Measurements from ENCODE around the gene LRRC51. TPM values are rescaled to one million over a fixed set of nuclear protein-coding genes. Genes with fewer than 3 reads are reported as not detected.
A peak's percentile ranks its signal among the peaks of the same experiment; 100 is the strongest.

The LRRC51 gene, protein sequence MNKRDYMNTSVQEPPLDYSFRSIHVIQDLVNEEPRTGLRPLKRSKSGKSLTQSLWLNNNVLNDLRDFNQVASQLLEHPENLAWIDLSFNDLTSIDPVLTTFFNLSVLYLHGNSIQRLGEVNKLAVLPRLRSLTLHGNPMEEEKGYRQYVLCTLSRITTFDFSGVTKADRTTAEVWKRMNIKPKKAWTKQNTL
- total RNA-seq: 3.4 and 7.8 TPM in 2 replicates

DNA sequence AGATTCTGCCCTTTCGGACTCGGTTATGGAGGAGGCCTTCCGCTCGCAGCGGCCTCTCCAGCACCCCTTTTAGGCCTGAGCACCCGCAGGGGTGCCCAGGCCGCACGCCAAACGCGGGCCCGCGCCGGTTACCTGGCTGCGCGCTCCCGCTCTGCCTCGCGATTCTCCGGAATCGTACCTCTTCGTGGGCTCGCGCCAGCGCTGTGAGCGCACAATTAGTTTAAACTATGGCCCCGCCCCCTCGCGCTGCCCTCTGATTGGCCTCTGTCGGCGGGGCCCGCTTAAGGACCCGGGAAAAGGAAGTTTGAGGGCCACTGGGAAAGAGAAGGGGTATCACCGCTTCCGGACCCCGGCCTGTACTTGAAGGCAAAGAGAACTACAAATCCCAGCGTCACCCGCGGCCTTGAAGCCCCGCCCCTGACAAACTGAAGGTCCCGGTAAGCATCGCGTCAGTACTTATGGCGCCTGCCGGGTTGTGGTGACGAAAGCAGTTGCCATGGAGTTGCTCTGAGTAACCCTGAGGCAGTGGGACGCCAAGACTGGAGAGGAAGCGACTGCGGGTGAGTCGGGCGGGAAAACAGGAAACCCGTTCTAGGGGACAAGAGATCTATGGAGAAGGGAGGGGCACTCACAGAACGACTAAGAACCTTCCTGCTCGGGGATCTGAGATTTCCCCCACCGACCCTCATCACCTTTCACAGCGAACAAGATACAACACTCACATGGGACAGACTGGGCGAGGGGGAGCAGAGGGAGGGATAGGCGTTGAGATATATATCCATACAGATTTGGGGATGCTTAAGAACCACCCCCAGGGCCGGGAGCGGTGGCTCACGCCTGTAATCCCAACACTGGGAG lies at the start of gene LRRC51, which contains the start of gene NUMA1:
LRRC51 (plus strand) TSS at position 525 of the 858 bp plus-strand sequence. CDS start 8,234 bp downstream, outside the sequence.
NUMA1 (minus strand) TSS at position 217 of the 858 bp plus-strand sequence. CDS start 44,599 bp downstream, outside the sequence.
- peak; percentile 100 for DNase-seq (ENCODE audit: extremely low read depth, low read depth, low spot score)

DNA sequence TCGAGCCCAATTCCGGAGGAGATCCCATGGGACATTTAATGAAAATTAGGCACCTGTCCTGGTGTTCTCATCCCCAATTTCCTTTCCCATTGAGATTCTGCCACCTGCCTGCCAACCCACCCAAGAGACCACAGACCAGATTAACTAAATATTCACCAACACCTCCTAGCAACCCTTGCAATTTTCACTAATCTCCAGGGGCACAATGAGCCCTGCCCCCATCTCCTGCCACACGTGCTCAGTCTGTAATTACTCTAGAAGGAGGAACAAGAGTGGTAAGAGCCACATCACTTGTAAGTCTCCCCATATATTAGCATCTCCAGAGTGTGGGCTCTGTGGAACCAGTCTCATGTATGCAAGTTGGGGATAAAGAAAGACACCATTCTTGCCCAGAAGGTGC lies 44.0 kb upstream of the LRRC51 start:
- no peak for DNase-seq (ENCODE audit: extremely low read depth, low read depth, low spot score)

DNA sequence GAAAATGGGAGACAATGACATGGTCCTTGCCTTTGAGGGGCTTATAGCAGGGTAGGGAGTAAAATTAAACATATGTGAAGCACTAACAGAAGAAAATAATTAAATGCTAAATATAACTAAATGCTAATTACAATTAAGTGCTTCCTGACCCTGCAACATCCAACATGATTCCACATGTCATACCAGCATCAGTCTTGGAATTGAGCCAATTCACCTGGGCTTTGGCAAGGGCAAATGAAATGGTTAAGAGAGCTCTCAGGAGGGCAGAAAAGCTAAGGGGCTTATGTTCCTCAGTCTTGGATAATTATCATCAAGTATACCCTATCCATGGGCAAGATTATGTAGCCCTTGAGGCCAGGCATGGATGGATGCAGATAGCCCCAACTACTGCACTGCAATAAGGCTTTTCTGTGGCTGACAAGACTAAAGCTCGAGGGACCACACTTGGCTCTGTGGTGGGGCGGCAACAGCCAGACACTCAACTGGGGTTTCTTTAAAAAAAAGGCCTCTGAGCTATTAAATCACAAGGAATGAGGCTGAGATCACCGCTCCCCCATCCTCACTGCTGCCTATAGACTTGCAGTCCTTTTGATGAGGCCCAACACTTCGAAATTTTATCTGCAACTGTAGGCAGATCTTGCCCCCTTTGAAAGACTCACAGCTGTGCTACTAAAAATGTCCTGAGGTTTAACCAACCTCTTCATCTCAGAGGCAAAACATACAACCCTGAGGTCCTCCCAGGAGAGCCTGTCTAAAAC lies 42.9 kb upstream of the LRRC51 start:
- no peak for DNase-seq (ENCODE audit: extremely low read depth, low read depth, low spot score)

DNA sequence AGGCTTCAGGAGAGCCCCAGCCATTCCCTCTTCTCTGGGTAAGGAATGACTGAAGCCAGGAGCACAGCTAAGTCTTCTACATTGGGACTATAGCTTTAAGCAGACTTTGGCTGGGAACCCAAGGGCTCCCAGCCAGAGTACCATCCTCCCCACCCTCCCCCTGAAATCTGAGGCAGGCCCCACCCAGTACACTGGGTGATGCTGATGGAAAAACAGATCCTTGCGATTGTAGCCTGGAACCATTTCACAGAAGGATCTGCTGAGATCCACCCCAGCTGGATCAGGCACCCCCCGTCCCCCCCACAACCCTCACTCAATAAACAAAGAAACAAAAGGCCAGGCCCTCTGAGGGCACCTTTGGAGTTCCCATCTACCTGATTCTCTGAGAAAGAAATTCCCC lies 42.2 kb upstream of the LRRC51 start:
- DNase-seq (ENCODE audit: extremely low read depth, low read depth, low spot score): no peak

DNA sequence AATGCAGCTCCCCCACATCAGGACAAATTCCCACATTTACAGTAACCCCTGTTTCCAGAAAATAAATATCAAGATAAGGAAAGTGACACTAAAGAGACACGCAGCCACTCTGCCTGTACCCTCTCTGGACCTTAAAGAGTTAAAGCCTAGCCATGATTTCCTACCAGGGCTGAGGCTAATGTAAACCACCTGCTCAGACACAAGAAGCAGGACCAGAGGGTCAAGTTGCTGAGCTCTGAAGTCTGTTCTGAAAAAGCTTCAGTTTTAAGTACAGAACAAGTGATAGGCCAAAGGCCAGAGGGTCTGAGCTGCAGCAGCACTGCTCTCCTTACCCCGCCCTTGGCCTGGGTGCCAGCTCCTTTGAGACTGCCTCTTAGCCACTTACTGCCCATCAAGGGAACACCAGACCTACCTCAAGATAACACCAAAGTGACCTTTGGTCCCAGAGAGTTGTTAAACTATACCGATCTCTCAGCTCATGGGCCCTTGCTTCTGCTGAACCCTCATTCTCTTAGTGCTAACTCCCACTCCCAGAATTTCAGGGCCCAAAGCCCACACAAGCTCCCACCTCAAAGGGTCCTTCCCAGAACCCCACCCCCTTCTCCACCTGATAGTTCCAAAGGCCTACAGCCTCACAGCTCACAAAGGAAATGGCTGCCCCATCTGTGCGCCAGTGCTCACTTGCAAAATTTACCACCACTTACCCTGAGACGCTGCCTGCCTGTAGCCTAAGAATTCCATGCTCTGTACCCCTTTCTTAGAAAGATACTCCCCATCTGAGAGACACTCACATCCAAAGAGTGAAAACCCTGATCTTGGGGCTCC lies 41.4 kb upstream of the LRRC51 start:
- no peak for DNase-seq (ENCODE audit: extremely low read depth, low read depth, low spot score)

DNA sequence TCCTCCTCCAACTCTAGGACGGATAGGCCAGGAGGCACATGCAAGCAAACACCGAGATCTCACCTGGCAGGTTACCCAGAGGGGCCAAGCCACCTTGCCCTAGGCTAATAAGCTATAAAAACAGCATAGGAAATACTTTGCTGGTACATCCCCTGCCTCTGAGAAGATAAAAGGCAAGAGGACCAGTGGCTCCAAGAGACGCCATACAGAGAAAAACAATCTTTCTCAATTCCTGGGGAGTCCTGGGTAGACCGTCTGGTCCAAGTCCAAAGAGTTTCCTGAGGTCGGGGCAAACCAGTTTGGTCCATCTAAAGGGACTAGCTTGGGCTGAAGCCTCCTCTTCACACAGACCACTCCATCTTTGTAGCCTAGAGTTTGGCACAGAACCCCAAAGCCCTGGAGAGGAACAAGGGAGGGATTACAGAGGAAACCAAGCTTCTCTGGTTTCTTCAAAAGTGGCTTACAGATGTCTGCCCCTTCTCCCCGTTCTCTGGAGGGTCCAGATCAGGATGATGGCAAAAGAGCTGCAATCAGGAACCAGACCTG lies 40.7 kb upstream of the LRRC51 start:
- DNase-seq (ENCODE audit: extremely low read depth, low read depth, low spot score): no peak

DNA sequence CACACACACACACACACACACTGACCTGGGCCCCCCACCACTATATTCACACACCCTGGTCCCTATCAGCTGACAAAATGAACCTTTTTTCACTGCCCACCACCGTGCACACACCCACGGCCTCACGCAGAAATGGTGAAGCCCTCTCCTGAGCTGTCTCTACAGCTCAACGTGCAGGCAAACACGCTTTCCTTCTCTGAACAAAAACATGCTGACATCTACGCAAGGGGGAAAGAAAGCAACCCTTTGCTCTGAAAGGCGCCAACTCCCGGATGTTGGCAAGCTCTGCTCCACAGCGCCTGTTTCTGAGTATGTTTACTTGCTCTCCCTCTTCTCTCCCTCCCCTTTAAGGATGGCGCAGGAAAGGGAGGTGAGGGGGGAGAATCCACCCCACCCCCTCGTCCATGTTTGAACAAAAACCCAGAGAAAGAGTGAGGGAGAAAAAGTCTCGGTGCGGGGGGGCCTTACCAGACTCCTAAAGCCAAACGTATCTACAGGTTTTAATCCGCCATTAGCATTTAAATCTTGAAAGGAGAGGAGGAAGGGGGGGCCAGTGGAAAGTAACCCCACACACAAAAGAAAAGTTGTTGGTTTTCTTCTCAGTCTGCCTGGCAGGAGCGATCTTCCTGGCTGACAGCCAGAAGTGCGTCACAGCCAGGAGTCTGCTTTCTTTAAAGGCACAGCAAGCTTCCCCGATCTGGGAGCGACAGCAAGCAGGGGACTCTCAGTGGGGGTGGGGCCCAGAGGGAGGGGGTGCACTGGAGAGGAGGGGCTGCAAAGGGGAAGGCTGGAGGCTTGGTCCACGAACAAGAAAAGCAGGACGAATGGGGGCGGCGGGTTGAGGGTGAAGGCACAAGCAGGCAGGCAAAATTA lies 39.9 kb upstream of the LRRC51 start:
- DNase-seq (ENCODE audit: extremely low read depth, low read depth, low spot score): peak; percentile 90

DNA sequence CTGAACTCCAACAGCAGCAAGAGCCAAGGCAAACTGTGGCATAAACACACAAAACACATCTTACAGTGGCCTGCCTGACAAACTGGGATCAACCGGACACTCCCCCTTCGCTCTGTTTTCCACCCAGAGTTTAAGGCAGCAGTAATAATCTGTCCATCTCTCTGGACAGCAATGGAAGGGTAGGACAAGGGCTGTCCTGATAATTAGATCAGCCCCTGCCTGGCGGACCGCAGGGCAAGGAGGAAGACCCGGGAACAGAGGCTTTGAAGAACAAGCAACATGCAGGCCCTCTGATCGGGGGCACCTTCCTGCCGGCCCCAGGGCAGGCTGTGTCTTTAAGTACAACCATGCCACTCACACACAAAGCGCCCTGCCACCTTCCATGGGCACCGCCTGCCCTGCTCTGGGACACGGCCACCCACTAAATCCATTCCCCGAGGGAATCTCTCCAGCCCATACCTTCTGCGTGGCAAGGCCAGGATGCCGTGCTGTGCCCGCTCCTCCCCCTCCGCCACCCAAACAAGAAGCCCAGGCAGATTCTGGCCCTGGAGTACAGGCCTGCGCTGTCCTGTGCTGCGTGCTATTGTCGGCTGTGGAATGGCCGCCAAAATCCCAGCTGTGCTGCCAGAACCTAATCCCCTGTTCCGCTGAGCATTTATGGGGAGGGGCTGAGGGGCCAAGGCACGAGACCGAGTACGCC lies 39.1 kb upstream of the LRRC51 start:
- DNase-seq (ENCODE audit: extremely low read depth, low read depth, low spot score): peak; percentile 36

DNA sequence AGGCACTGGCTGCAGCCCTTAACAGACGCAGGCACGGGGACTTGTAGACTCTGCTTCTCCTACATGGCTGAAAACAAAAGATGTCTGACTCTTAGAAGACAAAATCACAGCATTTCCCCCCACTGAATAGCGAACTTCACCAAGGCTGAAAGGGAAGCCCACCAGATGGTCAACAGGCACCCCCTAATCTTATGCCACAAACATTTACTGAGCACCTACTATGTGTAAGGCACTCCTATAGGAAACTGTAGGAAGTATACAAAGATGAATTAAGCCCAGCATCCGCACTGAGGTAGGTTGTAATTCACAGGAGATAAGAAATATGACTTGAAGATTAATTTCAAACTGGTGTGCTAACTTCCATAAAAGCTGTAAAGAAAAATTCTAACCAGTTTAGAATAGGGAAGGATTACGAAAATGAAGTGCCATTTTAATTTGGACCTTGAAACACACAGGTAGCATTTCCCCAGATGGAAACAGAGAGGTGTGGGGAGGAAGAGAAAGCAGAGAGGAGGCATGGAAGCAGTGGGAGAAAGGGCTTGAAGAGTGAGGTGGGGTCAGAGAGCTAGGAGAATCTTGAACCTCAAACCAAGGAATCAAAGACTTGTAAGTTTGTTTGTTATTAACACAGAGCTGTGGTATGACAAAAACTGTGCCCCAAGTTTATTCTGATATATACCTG lies 38.4 kb upstream of the LRRC51 start:
- DNase-seq (ENCODE audit: extremely low read depth, low read depth, low spot score): no peak

DNA sequence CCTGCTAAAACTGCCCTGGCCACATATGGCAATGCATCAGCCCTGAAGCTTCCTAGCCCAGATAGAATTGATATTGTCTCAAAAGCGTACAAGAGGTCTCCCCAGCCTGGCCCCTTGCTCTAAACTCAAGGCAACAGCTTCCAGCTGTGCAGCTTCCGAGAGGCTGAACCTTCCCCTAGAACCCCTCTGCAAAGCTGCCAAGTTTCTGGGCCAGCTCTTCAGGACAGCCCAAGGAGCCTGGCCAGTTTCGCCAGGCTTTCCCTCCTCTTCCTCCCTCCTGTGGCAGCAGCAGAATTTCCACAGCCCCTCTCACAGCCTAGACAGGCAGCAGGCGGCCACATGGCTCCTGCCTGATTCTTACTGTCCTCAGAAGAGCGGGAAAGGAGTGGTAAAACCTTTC lies 34.8 kb upstream of the LRRC51 start:
- no peak for DNase-seq (ENCODE audit: extremely low read depth, low read depth, low spot score)

DNA sequence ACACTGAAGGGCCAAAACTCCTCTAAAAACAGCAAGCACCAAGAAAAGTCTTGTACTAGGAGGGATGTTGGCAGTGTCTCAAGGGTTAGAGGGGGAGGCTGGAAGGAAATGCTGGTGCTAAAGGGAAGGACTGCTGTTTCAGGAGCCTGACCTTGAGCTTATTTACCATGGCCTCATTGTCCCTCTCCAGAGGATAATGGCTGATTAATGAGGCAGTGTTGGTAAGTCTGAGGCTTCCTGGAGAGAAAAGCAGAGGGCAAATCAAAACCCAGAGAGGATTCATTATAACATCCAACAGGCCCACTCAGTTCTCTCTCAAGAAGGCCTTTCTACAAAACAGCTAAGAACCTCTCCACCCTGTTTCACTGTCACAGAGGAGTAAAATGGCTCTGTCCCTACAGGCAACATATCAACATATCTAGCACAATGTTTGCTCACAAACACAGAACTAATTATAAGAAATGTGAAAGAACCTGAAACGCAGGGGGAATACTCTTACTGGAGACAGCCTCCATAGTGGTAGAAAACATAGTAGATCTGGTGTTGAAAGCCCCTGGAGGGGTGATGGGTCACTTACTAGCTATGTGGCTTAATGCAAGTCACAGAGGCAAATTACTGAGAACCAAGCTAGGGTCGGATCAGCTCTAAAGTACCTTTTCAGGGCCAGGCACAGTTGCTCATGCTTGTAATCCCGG lies 31.7 kb upstream of the LRRC51 start:
- DNase-seq (ENCODE audit: extremely low read depth, low read depth, low spot score): no peak

DNA sequence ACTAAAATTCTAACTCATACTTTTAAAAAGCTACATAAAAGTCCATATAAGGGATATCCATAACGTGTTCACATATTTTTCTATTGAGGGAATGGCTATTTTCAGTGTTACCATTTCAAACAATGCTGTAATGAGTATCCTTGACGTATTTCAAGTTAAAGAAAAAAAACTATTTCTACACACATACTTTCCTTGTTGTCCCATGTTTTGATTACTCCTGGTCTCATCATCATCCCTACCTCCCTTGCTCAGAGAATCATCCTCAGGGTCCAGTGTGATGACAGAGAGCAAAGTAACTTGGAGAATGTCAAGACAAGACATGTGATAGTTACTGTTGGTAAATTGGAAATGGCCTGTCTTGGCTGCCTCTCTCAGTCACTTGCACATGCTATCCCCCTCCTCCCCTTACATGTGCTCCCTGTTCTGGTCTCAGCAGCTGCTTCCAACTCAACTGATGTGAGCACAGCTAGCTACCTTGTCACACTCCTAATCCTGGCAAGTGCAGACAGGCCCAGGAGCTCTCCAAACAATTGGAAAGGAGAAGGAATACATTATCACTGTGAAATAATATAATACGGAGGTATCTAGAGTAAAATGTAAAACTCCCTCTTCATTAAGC lies 22.1 kb upstream of the LRRC51 start:
- no peak for DNase-seq (ENCODE audit: extremely low read depth, low read depth, low spot score)

DNA sequence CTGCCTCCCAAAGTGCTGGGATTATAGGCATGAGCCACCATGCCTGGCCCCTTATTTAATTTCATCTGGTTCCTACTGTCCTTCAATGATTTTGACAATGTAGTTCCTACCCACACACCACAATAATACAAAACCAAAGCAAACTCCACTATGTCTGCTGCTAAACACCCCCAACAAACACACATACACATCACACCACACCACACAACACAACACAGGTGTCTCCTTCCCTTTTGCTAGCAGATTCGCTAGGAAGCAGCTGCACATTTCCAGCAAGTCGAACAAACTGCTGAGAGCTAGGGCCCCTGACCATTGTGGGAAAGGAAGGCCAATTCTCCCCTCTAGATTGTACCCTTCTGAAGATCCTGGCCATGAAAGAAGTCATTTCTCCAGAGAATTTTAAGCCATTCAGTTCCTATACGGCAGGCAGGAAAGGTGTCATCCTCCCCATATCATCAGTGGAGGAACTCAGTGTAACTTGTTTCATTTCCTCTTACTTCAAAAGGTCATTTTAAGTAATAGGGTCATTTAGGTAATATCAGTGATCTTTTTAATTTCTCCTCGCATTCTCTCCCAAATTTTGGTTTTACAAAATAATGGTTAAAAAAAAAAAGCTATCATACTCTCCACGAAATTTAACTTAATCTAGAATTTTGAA lies 18.8 kb upstream of the LRRC51 start:
- DNase-seq (ENCODE audit: extremely low read depth, low read depth, low spot score): no peak

DNA sequence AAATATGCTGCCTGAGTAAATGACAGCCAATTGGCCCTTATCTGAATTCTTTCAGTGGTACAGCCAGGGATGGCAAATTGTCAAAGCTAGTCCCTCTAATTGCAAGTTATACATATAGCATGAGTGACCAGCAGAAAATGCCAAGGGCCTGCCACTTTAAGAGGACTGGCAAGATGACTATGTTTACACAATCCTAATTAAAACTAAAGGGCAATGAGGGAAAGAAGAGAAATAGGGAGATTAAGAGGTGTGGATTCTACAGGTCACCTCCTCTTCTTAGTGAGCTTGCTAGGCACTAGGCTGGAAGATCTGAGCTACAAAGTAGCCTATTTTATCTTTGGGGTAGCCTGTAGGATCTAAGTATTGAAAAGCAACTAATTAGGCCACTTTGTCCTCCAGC lies 13.8 kb upstream of the LRRC51 start:
- no peak for DNase-seq (ENCODE audit: extremely low read depth, low read depth, low spot score)

DNA sequence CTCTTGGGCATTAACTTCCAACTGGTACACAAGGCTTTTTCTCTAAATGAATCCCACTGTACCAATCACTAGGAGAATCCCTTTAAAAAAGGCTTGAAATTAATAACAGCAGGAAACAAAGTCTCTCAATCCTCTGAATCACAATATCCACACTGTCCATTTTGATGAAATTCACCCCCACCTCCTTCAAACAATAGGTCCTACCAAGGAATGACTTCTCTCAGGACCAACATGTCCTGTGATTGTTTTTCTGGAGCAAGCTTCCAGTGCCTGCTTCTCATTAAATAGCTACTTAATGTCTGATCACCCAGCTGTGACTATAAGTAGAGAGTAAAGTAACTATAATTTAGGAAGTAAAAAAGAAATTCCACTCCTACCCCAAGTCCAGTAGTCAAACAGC lies 13.4 kb upstream of the LRRC51 start:
- DNase-seq (ENCODE audit: extremely low read depth, low read depth, low spot score): no peak

DNA sequence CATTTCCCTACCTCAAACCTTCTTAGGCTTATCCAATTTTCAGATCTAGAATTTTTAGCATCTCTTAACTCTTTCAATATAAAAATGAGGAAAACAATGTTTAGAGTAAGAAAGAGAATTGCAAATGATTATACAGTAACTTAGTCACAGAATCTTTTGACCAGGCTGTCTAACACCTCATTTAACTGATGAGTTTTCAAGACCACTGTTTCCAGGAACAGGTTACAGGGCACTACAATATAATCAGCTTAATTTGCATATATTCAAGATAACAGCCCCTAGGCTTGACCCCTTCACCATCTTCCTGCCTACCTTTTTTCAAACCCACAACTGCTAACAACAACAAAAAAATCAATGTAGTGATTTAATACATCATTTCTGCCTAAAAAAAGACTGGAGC lies 13.0 kb upstream of the LRRC51 start:
- no peak for DNase-seq (ENCODE audit: extremely low read depth, low read depth, low spot score)

DNA sequence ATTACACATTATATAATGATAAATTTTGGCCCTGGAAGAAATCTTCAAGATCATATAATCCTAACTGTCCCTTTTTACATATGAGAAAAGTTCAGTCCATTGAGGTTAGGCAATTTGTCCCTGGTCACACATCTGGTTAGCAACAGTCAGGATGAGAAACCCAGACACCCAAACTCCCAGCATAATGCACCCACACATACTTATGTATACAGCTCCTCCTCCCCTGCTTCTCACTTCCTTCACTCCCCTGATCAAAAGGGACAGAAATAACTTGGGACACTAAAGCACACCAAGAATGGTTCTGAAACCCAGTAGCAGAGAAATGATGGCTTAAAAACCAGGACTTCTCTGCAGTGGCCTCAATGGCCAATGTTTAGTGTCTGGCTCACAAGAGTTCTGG lies 11.4 kb upstream of the LRRC51 start:
- DNase-seq (ENCODE audit: extremely low read depth, low read depth, low spot score): no peak
